ENCODE results near the gene UBXN1.

The UBXN1 gene

DNA sequence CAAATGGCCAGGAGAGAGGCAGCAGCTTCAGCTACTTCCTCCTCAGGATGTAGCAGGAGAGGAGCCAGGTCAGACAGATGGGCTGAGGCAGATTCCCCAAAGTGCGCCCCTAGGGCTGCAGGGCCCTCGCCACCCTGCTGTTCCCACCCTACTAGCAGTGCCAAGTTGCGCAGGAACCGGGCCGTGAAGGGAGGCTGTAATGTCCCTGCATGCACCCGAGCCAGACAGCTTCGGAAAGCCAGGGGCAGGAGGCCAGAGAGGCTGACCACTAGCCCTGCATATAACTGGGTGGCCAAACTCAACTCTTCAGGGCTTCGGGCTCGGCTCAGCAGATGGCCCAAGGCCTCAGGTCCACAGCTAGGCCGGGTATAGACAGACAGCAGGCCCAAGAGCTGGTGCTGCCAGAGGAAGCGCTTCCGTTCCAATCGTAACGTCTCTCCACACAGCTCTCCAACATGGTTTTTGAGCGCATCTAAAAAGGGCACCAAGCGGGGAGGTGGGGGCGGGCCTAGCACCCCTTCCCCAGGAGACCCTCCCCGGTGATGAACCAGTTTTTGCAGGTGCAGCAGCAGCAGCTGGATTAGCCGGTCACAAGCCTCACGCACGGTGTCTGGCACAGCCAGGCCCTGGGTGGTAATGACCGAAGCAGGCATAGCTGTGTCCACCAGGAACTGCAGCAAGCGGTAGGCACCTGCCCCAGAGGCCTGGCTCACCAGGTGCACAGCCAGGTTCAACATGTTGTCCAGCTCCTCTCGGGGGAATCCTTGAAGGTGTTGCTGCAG is 30.5 kb downstream of the UBXN1 start:
- Histone ChIP-seq H3K9me3 (ENCODE audit: insufficient read depth, low read depth, low read length) (no peaks in the 10 kb centered on the region), H3K4me1 (ENCODE audit: insufficient read depth, low read length) (peaks cover 2% of the 10 kb centered on the region; the same call in 1 of the 2 replicates), H3K27me3 (ENCODE audit: insufficient read depth, low read length) (no peaks in the 10 kb centered on the region), H3K36me3 (ENCODE audit: insufficient read depth, low read depth, low read length) (peaks cover 36% of the 10 kb centered on the region), H3K4me3 (ENCODE audit: low read length) (no peak overlapping the region), H3K9ac (ENCODE audit: low read depth, low read length) (no peak overlapping the region), H3K27ac (ENCODE audit: low read length) (no peak overlapping the region)

DNA sequence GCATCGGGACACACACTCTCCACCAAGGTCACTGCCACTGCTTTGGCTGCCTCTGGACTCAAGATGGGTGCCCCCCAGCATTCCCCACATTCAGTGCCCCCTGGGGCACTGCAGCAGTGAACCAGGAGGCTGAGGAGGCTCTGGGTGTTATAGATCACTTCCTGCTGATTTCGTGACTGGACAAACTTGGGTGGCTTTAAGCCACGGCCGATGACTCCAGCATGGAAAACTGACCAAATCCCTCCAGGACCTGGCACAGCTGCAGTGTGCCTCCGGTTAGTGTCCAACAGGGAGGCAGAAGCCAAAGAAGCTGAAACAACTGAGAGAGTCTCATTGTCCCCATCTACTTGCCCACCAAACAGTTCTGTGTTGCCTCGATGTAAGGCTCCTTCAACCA is 31.3 kb downstream of the UBXN1 start:
- Histone ChIP-seq H3K9me3 (ENCODE audit: insufficient read depth, low read depth, low read length) (no peaks in the 10 kb centered on the region), H3K9ac (ENCODE audit: low read depth, low read length) (no peak overlapping the region), H3K27ac (ENCODE audit: low read length) (no peak overlapping the region), H3K27me3 (ENCODE audit: insufficient read depth, low read length) (no peaks in the 10 kb centered on the region), H3K36me3 (ENCODE audit: insufficient read depth, low read depth, low read length) (peaks cover 44% of the 10 kb centered on the region), H3K4me1 (ENCODE audit: insufficient read depth, low read length) (peaks cover 2% of the 10 kb centered on the region; the same call in 1 of the 2 replicates), H3K4me3 (ENCODE audit: low read length) (no peak overlapping the region)

DNA sequence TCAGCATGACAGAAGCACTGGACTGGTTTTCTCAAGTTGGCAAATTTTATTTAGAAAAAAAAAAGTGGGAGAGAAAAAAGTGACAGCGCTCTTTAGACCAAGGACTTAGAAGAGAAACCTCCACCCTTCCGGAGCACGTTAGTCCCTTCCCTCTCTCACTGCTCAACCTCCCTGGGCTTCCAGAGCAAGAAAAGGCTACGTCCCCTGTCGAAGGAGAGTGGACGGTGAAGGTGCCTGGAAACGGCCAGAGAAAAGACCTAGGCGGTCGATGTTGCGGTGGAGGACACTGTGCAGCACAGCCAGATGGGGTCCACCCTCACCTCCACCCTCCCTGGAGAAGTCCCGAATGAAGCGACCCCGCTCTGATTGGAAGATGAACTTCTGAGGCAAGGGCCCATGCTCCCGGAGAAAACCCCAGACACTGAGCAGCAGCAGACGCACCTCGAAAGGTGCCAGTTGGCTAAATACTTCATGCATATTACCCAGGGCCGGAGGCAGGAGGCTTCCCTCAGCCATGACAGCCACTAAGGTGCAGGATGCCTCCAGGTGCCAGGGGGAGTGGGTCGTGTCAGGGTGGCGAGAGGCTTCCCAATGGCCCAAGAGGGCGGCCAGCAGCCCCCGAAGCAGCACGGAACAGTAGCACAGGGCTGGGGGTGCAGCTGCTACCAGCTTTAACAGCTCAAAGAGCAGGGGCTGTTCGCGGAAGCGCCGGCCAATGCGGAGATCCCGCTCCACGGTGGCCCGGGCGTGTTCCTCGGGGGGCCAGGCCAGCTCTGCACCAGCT is 31.9 kb downstream of the UBXN1 start:
- peaks cover 46% of the 10 kb centered on the region for H3K36me3 ChIP-seq (ENCODE audit: insufficient read depth, low read depth, low read length)
- no peaks in the 10 kb centered on the region for H3K27me3 ChIP-seq (ENCODE audit: insufficient read depth, low read length)
- H3K9me3 ChIP-seq (ENCODE audit: insufficient read depth, low read depth, low read length): no peaks in the 10 kb centered on the region
- H3K4me1 ChIP-seq (ENCODE audit: insufficient read depth, low read length): no peaks in the 10 kb centered on the region; the same call in 1 of the 2 replicates
- no peak overlapping the region for H3K9ac ChIP-seq (ENCODE audit: low read depth, low read length)
- peak overlapping the region; percentile 44; the same call in 1 of the 2 replicates for H3K4me3 ChIP-seq (ENCODE audit: low read length)
- no peak overlapping the region for H3K27ac ChIP-seq (ENCODE audit: low read length)

- H3K4me3 ChIP-seq (ENCODE audit: low read length): peak within 1 kb of the TSS; percentile 100
- H3K9ac ChIP-seq (ENCODE audit: low read depth, low read length): peak within 1 kb of the TSS; percentile 100
- no peaks in the 10 kb centered on the region for H3K27me3 ChIP-seq (ENCODE audit: insufficient read depth, low read length)
- no peaks in the 10 kb centered on the region for H3K9me3 ChIP-seq (ENCODE audit: insufficient read depth, low read depth, low read length)
- no peaks in the 10 kb centered on the region; the same call in 1 of the 2 replicates for H3K4me1 ChIP-seq (ENCODE audit: insufficient read depth, low read length)
- H3K27ac ChIP-seq (ENCODE audit: low read length): peak within 1 kb of the TSS; percentile 72
- H3K36me3 ChIP-seq (ENCODE audit: insufficient read depth, low read depth, low read length): peaks cover 46% of the 10 kb centered on the region
These were observed 32.7 kb downstream of the UBXN1 start, which contains the start of gene GANAB for GRCh38 chr11:62645946-62646824. GANAB (minus strand) TSS chr11:62646613; CDS start chr11:62646599, 14 bp downstream.

GRCh38 chr11:62645671-62645945 is 33.3 kb downstream of the UBXN1 start:
- H3K27ac ChIP-seq (ENCODE audit: low read length): peak overlapping the region; percentile 72
- H3K4me1 ChIP-seq (ENCODE audit: insufficient read depth, low read length): no peaks in the 10 kb centered on the region; the same call in 1 of the 2 replicates
- H3K27me3 ChIP-seq (ENCODE audit: insufficient read depth, low read length): no peaks in the 10 kb centered on the region
- H3K9me3 ChIP-seq (ENCODE audit: insufficient read depth, low read depth, low read length): no peaks in the 10 kb centered on the region
- H3K36me3 ChIP-seq (ENCODE audit: insufficient read depth, low read depth, low read length): peaks cover 46% of the 10 kb centered on the region
- peak overlapping the region; percentile 100 for H3K4me3 ChIP-seq (ENCODE audit: low read length)
- H3K9ac ChIP-seq (ENCODE audit: low read depth, low read length): peak overlapping the region; percentile 100

- no peaks in the 10 kb centered on the region for H3K27me3 ChIP-seq (ENCODE audit: insufficient read depth, low read length)
- no peak overlapping the region for H3K27ac ChIP-seq (ENCODE audit: low read length)
- peaks cover 45% of the 10 kb centered on the region for H3K36me3 ChIP-seq (ENCODE audit: insufficient read depth, low read depth, low read length)
- H3K9me3 ChIP-seq (ENCODE audit: insufficient read depth, low read depth, low read length): no peaks in the 10 kb centered on the region
- H3K9ac ChIP-seq (ENCODE audit: low read depth, low read length): no peak overlapping the region
- no peak overlapping the region for H3K4me3 ChIP-seq (ENCODE audit: low read length)
- no peaks in the 10 kb centered on the region; the same call in 1 of the 2 replicates for H3K4me1 ChIP-seq (ENCODE audit: insufficient read depth, low read length)
These were observed 34.7 kb downstream of the UBXN1 start for GRCh38 chr11:62644220-62644619.

GRCh38 chr11:62632492-62632891 is 46.4 kb downstream of the UBXN1 start:
- peaks cover 99% of the 10 kb centered on the region for H3K36me3 ChIP-seq (ENCODE audit: insufficient read depth, low read depth, low read length)
- no peaks in the 10 kb centered on the region for H3K9me3 ChIP-seq (ENCODE audit: insufficient read depth, low read depth, low read length)
- H3K4me3 ChIP-seq (ENCODE audit: low read length): no peak overlapping the region
- H3K4me1 ChIP-seq (ENCODE audit: insufficient read depth, low read length): no peaks in the 10 kb centered on the region
- H3K27me3 ChIP-seq (ENCODE audit: insufficient read depth, low read length): no peaks in the 10 kb centered on the region
- no peak overlapping the region for H3K9ac ChIP-seq (ENCODE audit: low read depth, low read length)
- H3K27ac ChIP-seq (ENCODE audit: low read length): no peak overlapping the region

DNA sequence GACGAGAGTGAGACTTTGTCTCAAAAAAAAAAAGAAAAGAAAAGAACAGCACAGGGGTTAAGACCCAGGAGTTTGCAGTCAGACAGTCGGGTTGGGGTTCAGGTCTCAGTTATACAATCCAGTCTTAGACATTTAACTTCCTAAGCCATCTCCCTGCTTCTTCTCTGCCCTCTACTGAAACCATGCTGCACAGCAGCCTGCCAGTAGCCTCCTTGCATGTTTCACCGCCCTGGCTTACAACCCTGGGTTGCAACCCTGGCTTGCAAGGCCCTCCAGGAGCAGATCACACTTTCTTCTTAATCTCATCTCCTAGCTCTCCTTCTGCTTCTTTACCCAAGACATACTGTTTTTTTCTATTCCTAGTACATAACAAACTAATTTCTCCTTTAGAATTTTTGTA is 51.2 kb downstream of the UBXN1 start:
- Histone ChIP-seq H3K36me3 (ENCODE audit: insufficient read depth, low read depth, low read length) (peaks cover 83% of the 10 kb centered on the region), H3K4me3 (ENCODE audit: low read length) (no peak overlapping the region), H3K9me3 (ENCODE audit: insufficient read depth, low read depth, low read length) (no peaks in the 10 kb centered on the region), H3K27ac (ENCODE audit: low read length) (no peak overlapping the region), H3K27me3 (ENCODE audit: insufficient read depth, low read length) (no peaks in the 10 kb centered on the region), H3K9ac (ENCODE audit: low read depth, low read length) (no peak overlapping the region), H3K4me1 (ENCODE audit: insufficient read depth, low read length) (no peaks in the 10 kb centered on the region)
